ENCODE results near the gene RBM5. TPM values are rescaled to one million over a fixed set of nuclear protein-coding genes. Genes with fewer than 3 reads are reported as not detected.

The RBM5 gene
- total RNA-seq, 1 experiment from 2014 or later: 89.1 TPM

- ChIA-PET RAD21 (ENCODE audit: low non-redundant PET in 1 of 2, low total read pairs in 2 of 2, uncharacterized antibody in 2 of 2, unreplicated experiment in 2 of 2) (no interaction called here), POLR2A (no interaction called here), CTCF (no interaction called here)
- Histone ChIP-seq H3K4me1 (ENCODE audit: control insufficient read depth in 1 of 2, insufficient read depth in 2 of 2, low read length in 2 of 2) (peaks cover 6 to 15% of the 10 kb centered on the region in 2 experiments), H3K4me3 (replicated peaks in 1 of 2; ENCODE audit: low read depth in 1 of 2, low read length in 2 of 2) (peak overlapping the region; percentile 92 to 99), H3K9ac (ENCODE audit: low read length) (peak overlapping the region; percentile 96), H3K79me2 (ENCODE audit: insufficient read depth, low read length) (peaks cover 52% of the 10 kb centered on the region), H3K9me3 (ENCODE audit: control insufficient read depth in 1 of 2, insufficient read depth in 1 of 2, low read depth in 1 of 2, low read length in 2 of 2) (no peaks in the 10 kb centered on the region), H4K20me1 (ENCODE audit: insufficient read depth) (no peaks in the 10 kb centered on the region), H3K9me2 (ENCODE audit: insufficient read depth) (no peaks in the 10 kb centered on the region), H3K27me3 (ENCODE audit: insufficient read depth, low read length) (no peaks in the 10 kb centered on the region), H3K36me3 (ENCODE audit: control insufficient read depth in 1 of 2, insufficient read depth in 2 of 2, low read length in 2 of 2) (peaks cover 32 to 36% of the 10 kb centered on the region in 2 experiments), H3K4me2 (ENCODE audit: low read length) (peak overlapping the region; percentile 79), H3K27ac (ENCODE audit: low read depth, low read length) (peak overlapping the region; percentile 86), H2AFZ (ENCODE audit: low read depth, low read length, poor library complexity, severe bottlenecking) (no peak overlapping the region)
- ATAC-seq: no peak
- no peak for TF ChIP-seq SRF (IDR thresholded peaks at IDR 0.05; ENCODE audit: low read depth)
- TF ChIP-seq ZNF274 (IDR thresholded peaks at IDR 0.05; ENCODE audit: low read depth, low read length): no peak
- TF ChIP-seq FOSL1 (IDR thresholded peaks at IDR 0.05; ENCODE audit: low read depth): no peak
- no peak for TF ChIP-seq TCF7L2 (IDR thresholded peaks at IDR 0.05; ENCODE audit: borderline replicate concordance, extremely low read depth, insufficient read depth, insufficient read length)
- no peak for TF ChIP-seq POLR2AphosphoS5 (IDR thresholded peaks at IDR 0.05; ENCODE audit: low read depth, low read length)
- TF ChIP-seq EZH2 (IDR thresholded peaks at IDR 0.05): no peak
- no peak for TF ChIP-seq MAX (IDR thresholded peaks at IDR 0.05)
- no peak for TF ChIP-seq SP1 (IDR thresholded peaks at IDR 0.05; ENCODE audit: low read depth)
- no TSS peak for BruUV-seq (replicated peaks)
- intact Hi-C loops (cut with micrococcal nuclease): no loop called here
- DNase-seq (ENCODE audit: low read depth, low spot score): no peak
Measured at GRCh38 chr3:50089609-50089945, 858 bp downstream of the RBM5 start.

GRCh38 chr3:50090984-50091383, 2.3 kb downstream of the RBM5 start:
- intact Hi-C loops (cut with micrococcal nuclease): no loop called here
- Histone ChIP-seq H3K9me3 (ENCODE audit: control insufficient read depth in 1 of 2, insufficient read depth in 1 of 2, low read depth in 1 of 2, low read length in 2 of 2) (no peaks in the 10 kb centered on the region), H2AFZ (ENCODE audit: low read depth, low read length, poor library complexity, severe bottlenecking) (no peak overlapping the region), H3K4me2 (ENCODE audit: low read length) (no peak overlapping the region), H3K27me3 (ENCODE audit: insufficient read depth, low read length) (no peaks in the 10 kb centered on the region), H3K4me3 (replicated peaks in 1 of 2; ENCODE audit: low read depth in 1 of 2, low read length in 2 of 2) (no peak overlapping the region), H3K27ac (ENCODE audit: low read depth, low read length) (no peak overlapping the region), H3K79me2 (ENCODE audit: insufficient read depth, low read length) (peaks cover 66% of the 10 kb centered on the region), H4K20me1 (ENCODE audit: insufficient read depth) (no peaks in the 10 kb centered on the region), H3K9me2 (ENCODE audit: insufficient read depth) (no peaks in the 10 kb centered on the region), H3K4me1 (ENCODE audit: control insufficient read depth in 1 of 2, insufficient read depth in 2 of 2, low read length in 2 of 2) (peaks cover 6 to 15% of the 10 kb centered on the region in 2 experiments), H3K36me3 (ENCODE audit: control insufficient read depth in 1 of 2, insufficient read depth in 2 of 2, low read length in 2 of 2) (peaks cover 45 to 50% of the 10 kb centered on the region in 2 experiments), H3K9ac (ENCODE audit: low read length) (no peak overlapping the region)
- TF ChIP-seq CBX3 (IDR thresholded peaks at IDR 0.05; ENCODE audit: low read depth) (no peak), MAX (IDR thresholded peaks at IDR 0.05) (no peak), SP1 (IDR thresholded peaks at IDR 0.05; ENCODE audit: low read depth) (no peak), SIN3A (IDR thresholded peaks at IDR 0.05; ENCODE audit: low read depth) (no peak), CEBPB (IDR thresholded peaks at IDR 0.05; ENCODE audit: low read depth) (no peak), ATF3 (IDR thresholded peaks at IDR 0.05) (no peak), ZNF274 (IDR thresholded peaks at IDR 0.05; ENCODE audit: low read depth, low read length) (no peak), TCF7L2 (IDR thresholded peaks at IDR 0.05; ENCODE audit: borderline replicate concordance, extremely low read depth, insufficient read depth, insufficient read length) (no peak), CTCF (IDR thresholded peaks at IDR 0.05 in 2 of 3, conservative IDR thresholded peaks at IDR 0.05 in 1 of 3; ENCODE audit: borderline replicate concordance in 1 of 3, insufficient read depth in 1 of 3, low read depth in 2 of 3, low read length in 2 of 3) (no peak), YY1 (IDR thresholded peaks at IDR 0.05; ENCODE audit: extremely low read depth, insufficient replicate concordance, low read depth, low read length) (no peak), POLR2A (IDR thresholded peaks at IDR 0.05; ENCODE audit: borderline replicate concordance, extremely low read depth, insufficient read depth, insufficient read length) (no peak), ZFX (IDR thresholded peaks at IDR 0.05) (no peak), EGR1 (IDR thresholded peaks at IDR 0.05; ENCODE audit: low read depth) (no peak), FOSL1 (IDR thresholded peaks at IDR 0.05; ENCODE audit: low read depth) (no peak), SRF (IDR thresholded peaks at IDR 0.05; ENCODE audit: low read depth) (no peak), POLR2AphosphoS5 (IDR thresholded peaks at IDR 0.05; ENCODE audit: low read depth, low read length) (no peak)
- CTCF ChIA-PET: no interaction called here
- no peak for DNase-seq (ENCODE audit: low read depth, low spot score)
- RAD21 ChIA-PET (ENCODE audit: low non-redundant PET in 1 of 2, low total read pairs in 2 of 2, uncharacterized antibody in 2 of 2, unreplicated experiment in 2 of 2): no interaction called here
- BruUV-seq (replicated peaks): no TSS peak
- POLR2A ChIA-PET: no interaction called here
- ATAC-seq: no peak
